Suppressor macrophage treated with lipopolysaccharide for 1 hour (primary cell): ENCODE data around the gene SLC25A21.
"Not testable (repeated sequence)": the region's sequence is repeated elsewhere in the genome, so short reads cannot be mapped to it uniquely, and the experiment has no call there.

Source experiments
- DNase-seq, 3 donors: peaks; one replicate each; pipeline ENCODE4 v3.0.0-alpha.2; 2020 to 2022

SLC25A21 gene

GRCh38 chr14:37036669-37037341 is 135.6 kb downstream of the SLC25A21 start:
- DNase-seq = no peak

GRCh38 chr14:37035401-37035800 is 137.0 kb downstream of the SLC25A21 start:
- DNase-seq = no peak

- no peak for DNase-seq
These were observed 137.8 kb downstream of the SLC25A21 start for GRCh38 chr14:37034410-37035285.

GRCh38 chr14:37032863-37033262 is 139.5 kb downstream of the SLC25A21 start:
- DNase-seq = no peak

GRCh38 chr14:37027188-37027824 is 145.1 kb downstream of the SLC25A21 start:
- no peak for DNase-seq

GRCh38 chr14:37023875-37024565 is 148.4 kb downstream of the SLC25A21 start:
- DNase-seq = no peak

- DNase-seq = no peak
These were observed 151.0 kb downstream of the SLC25A21 start for GRCh38 chr14:37021390-37021789.

- DNase-seq = no peak
These were observed 152.9 kb downstream of the SLC25A21 start for GRCh38 chr14:37019488-37019887.

- DNase-seq = no peak
These were observed 153.7 kb downstream of the SLC25A21 start for GRCh38 chr14:37018571-37019240.

- no peak for DNase-seq
These were observed 159.3 kb downstream of the SLC25A21 start for GRCh38 chr14:37013078-37013477.

GRCh38 chr14:36998686-36999085 is 173.7 kb downstream of the SLC25A21 start:
- DNase-seq = no peak

GRCh38 chr14:36997843-36998242 is 174.6 kb downstream of the SLC25A21 start:
- DNase-seq = no peak

GRCh38 chr14:36996857-36997590 is 175.4 kb downstream of the SLC25A21 start:
- DNase-seq = no peak

- DNase-seq = no peak
These were observed 176.1 kb downstream of the SLC25A21 start for GRCh38 chr14:36996133-36996856.

GRCh38 chr14:36989806-36990205 is 182.6 kb downstream of the SLC25A21 start:
- DNase-seq = no peak

GRCh38 chr14:36988989-36989388 is 183.4 kb downstream of the SLC25A21 start:
- no peak for DNase-seq

GRCh38 chr14:36988568-36988967 is 183.8 kb downstream of the SLC25A21 start:
- no peak for DNase-seq

- DNase-seq = no peak
These were observed 186.0 kb downstream of the SLC25A21 start for GRCh38 chr14:36986407-36986806.

- DNase-seq = peak in 1 of 3 donors; percentile 1
These were observed 190.4 kb downstream of the SLC25A21 start for GRCh38 chr14:36981832-36982529.

GRCh38 chr14:36980413-36980812 is 192.0 kb downstream of the SLC25A21 start:
- DNase-seq = not testable (repeated sequence)
